Aorta (tissue), 5 donors: ENCODE data around the gene TUBB4B. TPM values are rescaled to one million over a fixed set of nuclear protein-coding genes. Genes with fewer than 3 reads are reported as not detected.

ENCODE experiments used
- ATAC-seq: fragments of 200-7000 bp; cut with Tn5 transposase; one replicate; pipeline ENCODE4 v1.9.1; 2022; ENCODE audit warnings: moderate library complexity; ENCODE audit not compliant: low FRiP score
- DNase-seq, 2 donors: peaks; one replicate each; pipeline ENCODE4 v3.0.0-alpha.2; 2020
- H3K27ac ChIP-seq, 2 donors: one replicate each; pipeline ENCODE4 v1.5.1; 2013; ENCODE audit warnings: low read length in 2 of 2, mild to moderate bottlenecking in 2 of 2, moderate library complexity in 2 of 2, control low read depth in 1 of 2, inconsistent platforms in 1 of 2, low read depth in 1 of 2
- H3K27me3 ChIP-seq, 2 donors: one replicate each; pipeline ENCODE4 v1.6.1; 2013; ENCODE audit warnings: control low read depth in 1 of 2, low read length in 1 of 2, mild to moderate bottlenecking in 1 of 2, moderate library complexity in 1 of 2; ENCODE audit not compliant: insufficient read depth in 2 of 2, control insufficient read depth in 1 of 2
- H3K36me3 ChIP-seq, 2 donors: one replicate each; pipeline ENCODE4 v1.6.1; 2013; ENCODE audit warnings: control low read depth in 1 of 2, low read length in 1 of 2, mild to moderate bottlenecking in 1 of 2; ENCODE audit not compliant: insufficient read depth in 2 of 2, control insufficient read depth in 1 of 2
- H3K4me1 ChIP-seq, 2 donors: one replicate each; pipeline ENCODE4 v1.6.1; 2013; ENCODE audit warnings: low read length in 2 of 2, control low read depth in 1 of 2, mild to moderate bottlenecking in 1 of 2, moderate library complexity in 1 of 2; ENCODE audit not compliant: insufficient read depth in 2 of 2, control insufficient read depth in 1 of 2
- H3K4me3 ChIP-seq, 2 donors: one replicate each; pipeline ENCODE4 v1.5.1; 2013; ENCODE audit warnings: low read length in 2 of 2, control low read depth in 1 of 2, mild to moderate bottlenecking in 1 of 2
- H3K9me3 ChIP-seq: one replicate; pipeline ENCODE4 v1.6.1; 2013; ENCODE audit warnings: mild to moderate bottlenecking, low read length; ENCODE audit not compliant: control insufficient read depth
- WGBS, 2 donors: extraction: QIAGEN DNeasy Blood & Tissue Kit; methylation state at CpG; one replicate each; pipeline ENCODE4 v1.1.7; 2013; 5-methylcytosine and 5-hydroxymethylcytosine counted together
- intact Hi-C, 2 donors: fragments of 100-400 bp; cut with DNase I; formaldehyde crosslinking; loops; one replicate each; pipeline versions ENCODE4 v1.14.2 to v1.15.0; 2022
- polyA plus RNA-seq, 2 donors: library from polyadenylated mRNA; stranded (reverse); fragments of 200-250 nt; gene quantifications; one replicate each; pipeline ENCODE4 v1.2.3, GENCODE V29; 2013
- total RNA-seq, 2 donors: library from RNA; stranded (reverse); fragmentation: NEBNext Ultra II Directional; extraction: Animal tissue kit (Norgen Biotek cat#: 25700); gene quantifications; one replicate each; pipeline ENCODE4 v1.2.1, GENCODE V29; 2021
- donor health status: healthy with polysubstance abuse.
- donor health status: Bipolar disorder and iron deficiency.
- donor health status: DM: no; HTN: no; CAD: no.
- donor health status: DM: no; HTN: no; CAD: no.
- donor health status: DM: yes; HTN: yes; CAD: no.

Gene TUBB4B
- total and polyA plus RNA-seq, 4 donors: 86.9 to 152 (median 111) TPM

- H3K36me3 ChIP-seq: no peaks in the 10 kb centered on the region
- ATAC-seq (no peak), DNase-seq (no peak)
- 67 to 71% methylated on average over 36 of the region's 36 CpGs for WGBS, 2 donors
- no peaks in the 10 kb centered on the region for H3K9me3 ChIP-seq
- intact Hi-C loops: no loop called here
- H3K27ac ChIP-seq: no peak overlapping the region
- no peak overlapping the region for H3K4me3 ChIP-seq
- peaks cover 0 to 2% of the 10 kb centered on the region in 2 donors for H3K27me3 ChIP-seq
- H3K4me1 ChIP-seq: no peaks in the 10 kb centered on the region
These were observed 3.7 kb downstream of the TUBB4B start for GRCh38 chr9:137244486-137245449.

GRCh38 chr9:137245450-137246421 is 4.6 kb downstream of the TUBB4B start:
- DNase-seq (no peak), ATAC-seq (no peak)
- 90 to 91% methylated on average over 25 of the region's 25 CpGs for WGBS, 2 donors
- no peak overlapping the region for H3K4me3 ChIP-seq
- intact Hi-C loops: no loop called here
- H3K9me3 ChIP-seq: no peaks in the 10 kb centered on the region
- H3K27ac ChIP-seq: no peak overlapping the region
- no peaks in the 10 kb centered on the region for H3K4me1 ChIP-seq
- no peaks in the 10 kb centered on the region for H3K36me3 ChIP-seq
- peaks cover 0 to 2% of the 10 kb centered on the region in 2 donors for H3K27me3 ChIP-seq

- H3K9me3 ChIP-seq: no peaks in the 10 kb centered on the region
- H3K4me3 ChIP-seq: no peak overlapping the region
- no peaks in the 10 kb centered on the region for H3K4me1 ChIP-seq
- ATAC-seq (no peak), DNase-seq (no peak)
- WGBS, 2 donors: 65 to 76% methylated on average over 18 to 20 of the region's 20 CpGs
- H3K36me3 ChIP-seq: no peaks in the 10 kb centered on the region
- H3K27ac ChIP-seq: no peak overlapping the region
- intact Hi-C loops: no loop called here
- no peaks in the 10 kb centered on the region for H3K27me3 ChIP-seq
These were observed 6.2 kb downstream of the TUBB4B start for GRCh38 chr9:137247135-137247915.

- Histone ChIP-seq H3K4me3 (no peak overlapping the region), H3K27ac (no peak overlapping the region), H3K9me3 (no peaks in the 10 kb centered on the region), H3K36me3 (no peaks in the 10 kb centered on the region), H3K27me3 (no peaks in the 10 kb centered on the region), H3K4me1 (no peaks in the 10 kb centered on the region)
- DNase-seq (no peak), ATAC-seq (no peak)
- 88% methylated on average over 6 of the region's 6 CpGs for WGBS, 2 donors
- intact Hi-C loops: no loop called here
These were observed 6.8 kb downstream of the TUBB4B start for GRCh38 chr9:137247916-137248175.

- Histone ChIP-seq H3K4me1 (no peaks in the 10 kb centered on the region), H3K27ac (no peak overlapping the region), H3K9me3 (no peaks in the 10 kb centered on the region), H3K36me3 (no peaks in the 10 kb centered on the region), H3K4me3 (no peak overlapping the region), H3K27me3 (no peaks in the 10 kb centered on the region)
- no peak for ATAC-seq
- WGBS, 2 donors: 55% methylated on average over 17 to 18 of the region's 18 CpGs
- intact Hi-C loops: no loop called here
- no peak for DNase-seq
These were observed 9.5 kb downstream of the TUBB4B start for GRCh38 chr9:137250329-137251193.

- no peaks in the 10 kb centered on the region for H3K9me3 ChIP-seq
- H3K27ac ChIP-seq: no peak within 1 kb of the TSS
- H3K4me3 ChIP-seq: no peak within 1 kb of the TSS
- H3K4me1 ChIP-seq: no peaks in the 10 kb centered on the region
- H3K27me3 ChIP-seq: no peaks in the 10 kb centered on the region
- intact Hi-C loops: no loop called here
- ATAC-seq (no peak), DNase-seq (no peak)
- H3K36me3 ChIP-seq: no peaks in the 10 kb centered on the region
- 25 to 56% methylated on average over 2 to 4 of the region's 4 CpGs for WGBS, 2 donors
These were observed 10.0 kb downstream of the TUBB4B start, which contains the start of gene STPG3 for GRCh38 chr9:137251194-137251461. Gene STPG3, plus strand, starts transcription at chr9:137251286. Its CDS starts 1 bp downstream, at chr9:137251287.

GRCh38 chr9:137251490-137252268 is 10.6 kb downstream of the TUBB4B start:
- DNase-seq (no peak), ATAC-seq (no peak)
- WGBS, 2 donors: 81 to 86% methylated on average over 20 to 22 of the region's 22 CpGs
- Histone ChIP-seq H3K27ac (no peak overlapping the region), H3K36me3 (no peaks in the 10 kb centered on the region), H3K4me3 (no peak overlapping the region), H3K9me3 (no peaks in the 10 kb centered on the region), H3K4me1 (no peaks in the 10 kb centered on the region), H3K27me3 (no peaks in the 10 kb centered on the region)
- intact Hi-C loops: no loop called here
